K562 (cell line): ENCODE results near the gene DOCK3. TPM values are rescaled to one million over a fixed set of nuclear protein-coding genes. Genes with fewer than 3 reads are reported as not detected.

Source experiments
- ATAC-seq: fragments of 200-7000 bp; cut with Tn5 transposase; 3 replicates; pipeline ENCODE4 v1.9.1; 2020; ENCODE audit warnings: moderate library complexity
- BruUV-seq: library from RNA; stranded (reverse); fragments of 400-500 nt; replicated peaks from 2 replicates; lab custom pipeline; 2021; lab: Mats Ljungman, UMichigan
- CTCF ChIA-PET: fragments of 300-600 bp; formaldehyde crosslinking; extraction: SDS; loops from one replicate; lab custom pipeline; 2021; ENCODE audit warnings: low intra/inter-chr PET ratio; lab: Yijun Ruan, JAX
- POLR2A ChIA-PET: fragments of 300-600, 350-650 bp; sonication (Branson Sonifier 250); formaldehyde crosslinking; extraction: SDS; loops from one replicate; lab custom pipeline; 2021; ENCODE audit warnings: antibody characterized with exemption, inconsistent platforms; lab: Yijun Ruan, JAX
- DNase-seq, 4 experiments: peaks; one replicate each; pipeline versions ENCODE4 v3.0.0 to v3.0.0-alpha.2; 2011 to 2018; ENCODE audit warnings: low spot score in 3 of 4, mixed read lengths in 3 of 4; ENCODE audit errors: extremely low read depth in 1 of 4
- FAIRE-seq: peaks from 2 replicates; lab custom pipeline; 2011; peaks lifted over from hg19 to GRCh38; lab: Jason Lieb, UNC
- H2AFZ ChIP-seq: 2 replicates; pipeline ENCODE4 v1.6.0; 2011; ENCODE audit warnings: low read depth, low read length, control low read depth, inconsistent platforms
- H3K27ac ChIP-seq: fragments of 200-600 bp; 3 replicates; pipeline ENCODE4 v1.8.0; 2011; ENCODE audit warnings: low read depth, mild to moderate bottlenecking, control low read depth, inconsistent platforms, low read length, moderate library complexity, mixed read lengths; ENCODE audit errors: extremely low read depth
- H3K27me3 ChIP-seq, 2 experiments: fragments of 300-600 bp in 1 of 2; 2 replicates in 1 of 2; 3 replicates in 1 of 2; pipeline versions ENCODE4 v1.6.0 to v1.8.0; 2011; ENCODE audit warnings: inconsistent platforms in 2 of 2, low read length in 2 of 2, mild to moderate bottlenecking in 1 of 2, mixed read lengths in 1 of 2, moderate library complexity in 1 of 2; ENCODE audit not compliant: control insufficient read depth in 2 of 2, insufficient read depth in 2 of 2
- H3K36me3 ChIP-seq: fragments of 300-600 bp; 3 replicates; pipeline ENCODE4 v1.8.0; 2011; ENCODE audit warnings: mild to moderate bottlenecking, low read length, inconsistent platforms; ENCODE audit not compliant: control insufficient read depth, insufficient read depth
- H3K4me1 ChIP-seq, 2 experiments: fragments of 200-600 bp in 1 of 2; replicated peaks in 1 of 2; 2 replicates in 1 of 2; 3 replicates in 1 of 2; pipeline versions ENCODE4 v1.5.1 to v1.8.0; 2011; ENCODE audit warnings: inconsistent platforms in 2 of 2, low read length in 2 of 2, mild to moderate bottlenecking in 1 of 2, mixed read lengths in 1 of 2, moderate library complexity in 1 of 2; ENCODE audit not compliant: control insufficient read depth in 2 of 2, insufficient read depth in 2 of 2
- H3K4me2 ChIP-seq: 2 replicates; pipeline ENCODE4 v1.6.1; 2011; ENCODE audit warnings: low read length, control low read depth, inconsistent platforms, mixed read lengths; ENCODE audit not compliant: insufficient read depth
- H3K4me3 ChIP-seq: fragments of 200-600 bp; sonication (generic), shearing (Covaris generic); 2 replicates; pipeline ENCODE4 v1.5.1; 2016; ENCODE audit warnings: control low read depth, inconsistent platforms
- H3K79me2 ChIP-seq: fragments of 200-600 bp; 3 replicates; pipeline ENCODE4 v1.8.0; 2011; ENCODE audit warnings: low read length, inconsistent platforms; ENCODE audit not compliant: control insufficient read depth, insufficient read depth
- H3K9ac ChIP-seq, 2 experiments: 2 replicates each; pipeline versions ENCODE4 v1.6.0 to v1.6.1; 2011; ENCODE audit warnings: low read depth in 2 of 2, low read length in 2 of 2, control low read depth in 1 of 2, inconsistent platforms in 1 of 2, mild to moderate bottlenecking in 1 of 2, mixed read lengths in 1 of 2; ENCODE audit not compliant: insufficient read depth in 1 of 2
- H3K9me1 ChIP-seq: one replicate; pipeline ENCODE4 v1.6.0; 2011; ENCODE audit warnings: inconsistent platforms, mild to moderate bottlenecking, low read length, moderate library complexity; ENCODE audit not compliant: control insufficient read depth, insufficient read depth
- H3K9me3 ChIP-seq: replicated peaks from 2 replicates; pipeline ENCODE4 v1.5.1; 2011; ENCODE audit warnings: low read depth, low read length, inconsistent platforms; ENCODE audit not compliant: control insufficient read depth, insufficient read depth
- H4K20me1 ChIP-seq: replicated peaks from 2 replicates; pipeline ENCODE4 v1.6.1; 2011; ENCODE audit warnings: low read length, inconsistent platforms, mixed read lengths; ENCODE audit not compliant: control insufficient read depth, insufficient read depth
- MAZ ChIP-seq, 2 experiments: fragments of 450-650 bp in 1 of 2; sonication (generic) in 1 of 2; formaldehyde crosslinking; IDR thresholded peaks in 1 of 2; conservative IDR thresholded peaks in 1 of 2; 2 replicates each; pipeline versions ENCODE4 v1.4.0 to v1.5.0; 2020; ENCODE audit warnings: mild to moderate bottlenecking in 1 of 2, missing genetic modification reagents in 1 of 2
- NR2C1 ChIP-seq, 2 experiments: fragments of 450-650 bp; IDR thresholded peaks; 2 replicates each; pipeline ENCODE4 v1.6.1; 2017; ENCODE audit warnings: mild to moderate bottlenecking in 2 of 2, antibody characterized with exemption in 1 of 2, inconsistent platforms in 1 of 2, missing compliant biosample characterization in 1 of 2, missing genetic modification characterization in 1 of 2
- RCOR1 ChIP-seq, 2 experiments: IDR thresholded peaks; 2 replicates each; pipeline ENCODE4 v1.6.1; 2012; ENCODE audit warnings: low read depth in 2 of 2, low read length in 2 of 2, borderline replicate concordance in 1 of 2, improper control_type of control experiment in 1 of 2
- SMARCA4 ChIP-seq: fragments of 450-650 bp; IDR thresholded peaks from 2 replicates; pipeline ENCODE4 v1.6.1; 2016
- TRIM24 ChIP-seq, 2 experiments: fragments of 450-650 bp; IDR thresholded peaks; 2 replicates each; pipeline ENCODE4 v1.6.1; 2016
- ZBTB2 ChIP-seq: fragments of 450-650 bp; IDR thresholded peaks from 2 replicates; pipeline ENCODE4 v1.6.1; 2016; ENCODE audit warnings: antibody characterized with exemption
- WGBS: fragments of 100-300 bp; shearing (Covaris generic); methylation state at CpG from one replicate; pipeline ENCODE4 v1.1.6; 2016; ENCODE audit warnings: low coverage, mixed read lengths; ENCODE audit not compliant: insufficient coverage; ENCODE audit errors: missing lambda C conversion rate; 5-methylcytosine and 5-hydroxymethylcytosine counted together
- in situ Hi-C: fragments of 300-500 bp; cut with MboI; formaldehyde crosslinking; loops from 4 replicates; pipeline ENCODE4 v1.15.0; 2018; ENCODE audit warnings: inconsistent platforms, mixed read lengths
- intact Hi-C: fragments of 100-400 bp; cut with micrococcal nuclease; formaldehyde crosslinking; loops from 2 replicates; pipeline ENCODE4 v1.14.2; 2022
- polyA plus RNA-seq, 8 experiments: library from polyadenylated mRNA; depleted of rRNA in 4 of 8; stranded (reverse) in 5 of 8; unstranded in 3 of 8; fragments of >200 nt; fragmentation: Nextera tagmentation in 2 of 8; fragmentation: Illumina TruSeq in 1 of 8; extraction: Ambion mirVana in 2 of 8; extraction: Trizol in 1 of 8; gene quantifications; 2 replicates each; pipeline versions ENCODE4 v1.2.1 to v1.2.3, GENCODE V29; 2011 to 2014; ENCODE audit warnings: inconsistent platforms in 1 of 8, missing spikeins in 1 of 8
- total RNA-seq, 7 experiments: library from RNA; depleted of rRNA in 6 of 7; stranded (reverse); fragments of >200 nt in 6 of 7; fragmentation: Illumina TruSeq in 2 of 7; extraction: Trizol in 2 of 7; gene quantifications; 2 replicates each; pipeline versions ENCODE4 v1.2.1 to v1.2.3, GENCODE V29; 2011 to 2021; ENCODE audit warnings: low replicate concordance in 1 of 7
- TF ChIP-seq, protein P1 (sequence below): fragments of 450-650 bp; formaldehyde crosslinking; conservative IDR thresholded peaks from 2 replicates; pipeline ENCODE4 v1.4.0; 2022; ENCODE audit warnings: mild to moderate bottlenecking, missing genetic modification characterization
- TF ChIP-seq, protein P2 (sequence below): fragments of 250-450 bp; sonication (Bioruptor Pico); IDR thresholded peaks from 2 replicates; pipeline ENCODE4 v1.5.0; 2021; ENCODE audit warnings: mild to moderate bottlenecking, moderate library complexity
- TF ChIP-seq, protein P3 (sequence below): sonication (generic); formaldehyde crosslinking; IDR thresholded peaks from 2 replicates; pipeline ENCODE4 v1.8.1; 2023; ENCODE audit warnings: mild to moderate bottlenecking, missing genetic modification reagents

The DOCK3 gene
- total and polyA plus RNA-seq, 9 of the 15 experiments (the other 6 are each of a cell fraction or from before 2014, with no cell fraction given): under 0.01 to 0.03 (median 0.01) TPM; not detected in 4

DNA sequence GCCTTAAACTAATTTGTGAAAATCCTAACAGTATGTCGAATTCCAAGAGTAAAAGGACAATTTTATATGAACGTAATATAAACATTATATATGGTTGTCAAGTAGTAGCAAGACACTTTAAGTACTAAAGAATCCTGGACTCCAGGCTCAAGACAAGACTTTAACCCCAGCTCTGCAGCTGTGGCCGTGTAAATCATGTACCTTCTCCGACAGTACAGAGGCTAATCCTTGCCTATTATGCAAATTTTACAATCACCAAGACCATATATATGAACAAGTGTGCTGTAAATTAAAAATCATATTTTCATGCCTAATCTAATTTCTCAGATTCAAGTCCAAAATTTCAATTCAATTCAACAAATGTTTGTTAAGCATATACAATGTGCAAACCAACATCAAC lies 752.2 kb downstream of the DOCK3 start:
- no peak for TF ChIP-seq MAZ (CRISPR knock-in tag; conservative IDR thresholded peaks at IDR 0.05 in 1 of 2, IDR thresholded peaks at IDR 0.05 in 1 of 2)
- TF ChIP-seq ZBTB2: no peak
- TF ChIP-seq, protein P1, sequence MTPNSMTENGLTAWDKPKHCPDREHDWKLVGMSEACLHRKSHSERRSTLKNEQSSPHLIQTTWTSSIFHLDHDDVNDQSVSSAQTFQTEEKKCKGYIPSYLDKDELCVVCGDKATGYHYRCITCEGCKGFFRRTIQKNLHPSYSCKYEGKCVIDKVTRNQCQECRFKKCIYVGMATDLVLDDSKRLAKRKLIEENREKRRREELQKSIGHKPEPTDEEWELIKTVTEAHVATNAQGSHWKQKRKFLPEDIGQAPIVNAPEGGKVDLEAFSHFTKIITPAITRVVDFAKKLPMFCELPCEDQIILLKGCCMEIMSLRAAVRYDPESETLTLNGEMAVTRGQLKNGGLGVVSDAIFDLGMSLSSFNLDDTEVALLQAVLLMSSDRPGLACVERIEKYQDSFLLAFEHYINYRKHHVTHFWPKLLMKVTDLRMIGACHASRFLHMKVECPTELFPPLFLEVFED (CRISPR knock-in tag): no peak
- TF ChIP-seq TRIM24 (IDR thresholded peaks at IDR 0.05): no peak
- TF ChIP-seq RCOR1 (IDR thresholded peaks at IDR 0.05; ENCODE audit: borderline replicate concordance in 1 of 2, low read depth in 2 of 2, low read length in 2 of 2): no peak
- TF ChIP-seq NR2C1 (IDR thresholded peaks at IDR 0.05): no peak
- TF ChIP-seq NR2C1 (tag; IDR thresholded peaks at IDR 0.05): no peak
- TF ChIP-seq, protein P2, sequence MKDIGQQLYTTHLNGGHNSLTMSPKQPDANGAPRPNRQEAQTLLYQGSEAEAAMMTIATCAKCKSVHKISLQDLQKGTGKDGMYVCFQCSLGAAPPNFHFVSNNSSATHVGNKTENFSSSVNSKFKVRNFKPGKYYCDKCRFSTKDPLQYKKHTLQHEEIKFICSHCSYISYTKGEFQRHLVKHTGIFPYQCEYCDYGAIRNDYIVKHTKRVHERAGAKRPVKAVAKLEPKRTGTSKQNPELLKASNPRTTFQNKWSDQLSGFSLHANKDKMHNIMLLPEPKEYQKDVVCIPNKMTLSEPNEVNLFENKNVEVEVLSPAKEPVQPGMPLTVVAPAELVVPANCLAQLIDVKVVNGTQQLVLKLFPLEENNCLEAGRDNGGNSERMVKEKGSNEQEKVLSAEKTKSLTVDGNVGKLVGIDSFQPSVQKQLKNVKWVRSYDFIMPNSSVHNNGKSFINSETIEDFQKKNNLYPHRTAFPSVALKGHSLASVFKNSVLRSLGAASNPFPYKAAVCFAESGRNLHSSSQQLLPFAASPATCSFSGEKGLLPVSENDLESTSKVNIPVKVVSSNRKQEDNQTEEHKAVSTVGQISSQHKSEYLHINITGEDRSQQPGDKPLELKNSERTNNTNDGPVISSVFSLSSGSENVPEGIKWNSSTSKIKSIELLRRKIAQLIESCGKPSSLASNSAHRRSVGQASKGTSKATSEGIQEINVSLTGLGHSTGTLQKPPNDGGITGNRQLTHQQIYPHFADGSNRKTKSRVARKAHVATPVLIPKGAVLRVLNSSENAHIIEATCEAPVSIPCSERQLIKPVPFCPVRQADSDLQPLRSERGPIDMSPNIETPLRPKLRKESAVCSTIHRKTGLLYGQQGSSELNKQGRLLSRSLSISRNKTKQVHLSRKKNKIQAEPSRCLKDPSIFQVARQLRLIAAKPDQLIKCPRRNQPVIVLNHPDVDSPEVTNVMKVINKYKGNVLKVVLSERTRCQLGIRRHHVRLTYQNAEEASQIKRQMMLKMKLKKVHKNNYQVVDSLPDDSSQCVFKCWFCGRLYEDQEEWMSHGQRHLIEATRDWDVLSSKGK (CRISPR knock-in tag): no peak
- TF ChIP-seq, protein P3, sequence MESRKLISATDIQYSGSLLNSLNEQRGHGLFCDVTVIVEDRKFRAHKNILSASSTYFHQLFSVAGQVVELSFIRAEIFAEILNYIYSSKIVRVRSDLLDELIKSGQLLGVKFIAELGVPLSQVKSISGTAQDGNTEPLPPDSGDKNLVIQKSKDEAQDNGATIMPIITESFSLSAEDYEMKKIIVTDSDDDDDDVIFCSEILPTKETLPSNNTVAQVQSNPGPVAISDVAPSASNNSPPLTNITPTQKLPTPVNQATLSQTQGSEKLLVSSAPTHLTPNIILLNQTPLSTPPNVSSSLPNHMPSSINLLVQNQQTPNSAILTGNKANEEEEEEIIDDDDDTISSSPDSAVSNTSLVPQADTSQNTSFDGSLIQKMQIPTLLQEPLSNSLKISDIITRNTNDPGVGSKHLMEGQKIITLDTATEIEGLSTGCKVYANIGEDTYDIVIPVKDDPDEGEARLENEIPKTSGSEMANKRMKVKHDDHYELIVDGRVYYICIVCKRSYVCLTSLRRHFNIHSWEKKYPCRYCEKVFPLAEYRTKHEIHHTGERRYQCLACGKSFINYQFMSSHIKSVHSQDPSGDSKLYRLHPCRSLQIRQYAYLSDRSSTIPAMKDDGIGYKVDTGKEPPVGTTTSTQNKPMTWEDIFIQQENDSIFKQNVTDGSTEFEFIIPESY: no peak
- TF ChIP-seq SMARCA4: no peak
- TF ChIP-seq, all 486 proteins: peak for 0
- Histone ChIP-seq H3K27ac (no peak overlapping the region), H3K27me3 (no peaks in the 10 kb centered on the region), H4K20me1 (no peaks in the 10 kb centered on the region), H3K9ac (no peak overlapping the region), H3K79me2 (no peaks in the 10 kb centered on the region), H3K4me3 (no peak overlapping the region), H3K9me1 (no peaks in the 10 kb centered on the region), H3K4me1 (no peaks in the 10 kb centered on the region), H3K9me3 (no peaks in the 10 kb centered on the region), H3K4me2 (no peak overlapping the region), H2AFZ (no peak overlapping the region), H3K36me3 (peaks cover 48% of the 10 kb centered on the region; the same call in 2 of the 3 replicates)
- DNase-seq (no peak), FAIRE-seq (no peak), ATAC-seq (no peak)
- intact Hi-C loops: no loop called here
- no TSS peak for BruUV-seq
- ChIA-PET CTCF (interaction anchor here (0.7 kb wide), 1 partner anchor 19 kb away, joined by 3 read pairs; no protein-coding TSS in a partner anchor), POLR2A (interaction anchor here (1.7 kb wide), 1 partner anchor 14 kb away, joined by 7 read pairs; no protein-coding TSS in a partner anchor)
- WGBS: 74% methylated on average over 4 of the region's 4 CpGs
- in situ Hi-C loops: no loop called here
